Skeletal muscle tissue (tissue), 4 donors: ENCODE results near the gene BABAM2. TPM values are rescaled to one million over a fixed set of nuclear protein-coding genes. Genes with fewer than 3 reads are reported as not detected.
"Not testable (repeated sequence)": the region's sequence is repeated elsewhere in the genome, so short reads cannot be mapped to it uniquely, and the experiment has no call there.

Experiments used
- H3K27ac ChIP-seq: one replicate; pipeline ENCODE4 v1.7.0; 2013; ENCODE audit warnings: mild to moderate bottlenecking, low read depth, low read length, inconsistent platforms
- H3K27me3 ChIP-seq, 3 donors: one replicate each; pipeline ENCODE4 v1.7.0; 2013; ENCODE audit warnings: low read length in 3 of 3; ENCODE audit not compliant: control insufficient read depth in 3 of 3, insufficient read depth in 3 of 3
- H3K36me3 ChIP-seq, 3 donors: one replicate each; pipeline ENCODE4 v1.7.0; 2013; ENCODE audit warnings: low read length in 3 of 3; ENCODE audit not compliant: control insufficient read depth in 3 of 3, insufficient read depth in 3 of 3
- H3K4me1 ChIP-seq, 3 donors: one replicate each; pipeline ENCODE4 v1.7.0; 2013; ENCODE audit warnings: low read length in 3 of 3, mild to moderate bottlenecking in 3 of 3; ENCODE audit not compliant: control insufficient read depth in 3 of 3, insufficient read depth in 3 of 3
- H3K4me3 ChIP-seq, 3 donors: one replicate each; pipeline ENCODE4 v1.7.0; 2013; ENCODE audit warnings: low read length in 3 of 3
- H3K9ac ChIP-seq, 3 donors: one replicate each; pipeline ENCODE4 v1.7.0; 2013; ENCODE audit warnings: low read length in 3 of 3, mild to moderate bottlenecking in 3 of 3, moderate library complexity in 2 of 3, low read depth in 1 of 3
- H3K9me3 ChIP-seq, 3 donors: one replicate each; pipeline ENCODE4 v1.7.0; 2013; ENCODE audit warnings: low read length in 3 of 3; ENCODE audit not compliant: control insufficient read depth in 3 of 3
- total RNA-seq: library from RNA; depleted of rRNA; stranded (reverse); fragments of >200 nt; gene quantifications from one replicate; pipeline ENCODE4 v1.2.3, GENCODE V29; 2014
- donor health status: Osteomylitis.

Gene BABAM2
- total RNA-seq, 1 donor from 2014 or later = 24.0 TPM

GRCh38 chr2:27873091-27873490, 17.4 kb upstream of the BABAM2 start:
- no peak overlapping the region for H3K9ac ChIP-seq
- no peak overlapping the region for H3K27ac ChIP-seq
- no peaks in the 10 kb centered on the region for H3K4me1 ChIP-seq
- no peaks in the 10 kb centered on the region for H3K27me3 ChIP-seq
- no peak overlapping the region for H3K4me3 ChIP-seq
- no peaks in the 10 kb centered on the region for H3K36me3 ChIP-seq
- no peaks in the 10 kb centered on the region for H3K9me3 ChIP-seq

DNA sequence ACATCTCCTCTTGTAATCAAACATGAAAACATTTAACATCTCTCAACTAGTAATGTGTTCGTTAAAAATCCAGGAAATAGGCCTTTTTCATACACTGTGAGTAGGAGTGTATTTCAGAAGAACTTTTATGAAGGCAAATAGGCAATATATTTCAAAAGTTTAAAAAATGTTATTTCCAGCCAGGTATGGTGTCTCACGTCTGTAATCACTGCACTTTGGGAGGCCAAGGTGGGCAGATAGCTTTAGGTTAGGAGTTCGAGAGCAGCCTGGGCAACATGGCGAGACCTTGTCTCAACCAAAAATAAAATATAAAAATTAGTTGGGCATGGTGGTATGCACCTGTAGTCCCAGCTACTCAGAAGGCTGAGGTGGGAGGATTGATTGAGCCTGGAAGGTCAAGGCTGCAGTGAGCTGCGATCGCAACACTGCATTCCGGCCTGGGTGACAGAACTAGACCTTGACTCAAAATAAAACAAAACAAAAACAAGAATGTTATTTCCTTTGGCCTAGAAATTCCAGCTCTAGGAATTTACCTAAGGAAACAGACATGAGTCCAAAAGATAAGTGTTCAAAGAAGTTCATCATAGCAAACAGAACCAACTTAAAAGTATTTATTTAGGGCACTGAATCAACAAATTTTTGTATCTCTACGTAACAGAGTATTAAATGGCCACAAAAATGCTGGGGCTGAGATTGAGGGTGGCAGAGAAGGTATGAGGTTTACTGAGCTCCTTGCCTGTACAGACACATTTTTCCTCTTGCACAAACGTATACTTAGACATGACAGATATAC, 15.2 kb upstream of the BABAM2 start:
- Histone ChIP-seq H3K36me3 (no peaks in the 10 kb centered on the region), H3K4me1 (no peaks in the 10 kb centered on the region), H3K27ac (no peak overlapping the region), H3K4me3 (no peak overlapping the region), H3K9me3 (no peaks in the 10 kb centered on the region), H3K9ac (no peak overlapping the region), H3K27me3 (no peaks in the 10 kb centered on the region)

- Histone ChIP-seq H3K9me3 (no peaks in the 10 kb centered on the region), H3K4me1 (no peaks in the 10 kb centered on the region), H3K36me3 (no peaks in the 10 kb centered on the region), H3K27me3 (no peaks in the 10 kb centered on the region), H3K27ac (no peak overlapping the region), H3K4me3 (no peak overlapping the region), H3K9ac (no peak overlapping the region)
Observed at GRCh38 chr2:27878825-27879224, 11.7 kb upstream of the BABAM2 start.

DNA sequence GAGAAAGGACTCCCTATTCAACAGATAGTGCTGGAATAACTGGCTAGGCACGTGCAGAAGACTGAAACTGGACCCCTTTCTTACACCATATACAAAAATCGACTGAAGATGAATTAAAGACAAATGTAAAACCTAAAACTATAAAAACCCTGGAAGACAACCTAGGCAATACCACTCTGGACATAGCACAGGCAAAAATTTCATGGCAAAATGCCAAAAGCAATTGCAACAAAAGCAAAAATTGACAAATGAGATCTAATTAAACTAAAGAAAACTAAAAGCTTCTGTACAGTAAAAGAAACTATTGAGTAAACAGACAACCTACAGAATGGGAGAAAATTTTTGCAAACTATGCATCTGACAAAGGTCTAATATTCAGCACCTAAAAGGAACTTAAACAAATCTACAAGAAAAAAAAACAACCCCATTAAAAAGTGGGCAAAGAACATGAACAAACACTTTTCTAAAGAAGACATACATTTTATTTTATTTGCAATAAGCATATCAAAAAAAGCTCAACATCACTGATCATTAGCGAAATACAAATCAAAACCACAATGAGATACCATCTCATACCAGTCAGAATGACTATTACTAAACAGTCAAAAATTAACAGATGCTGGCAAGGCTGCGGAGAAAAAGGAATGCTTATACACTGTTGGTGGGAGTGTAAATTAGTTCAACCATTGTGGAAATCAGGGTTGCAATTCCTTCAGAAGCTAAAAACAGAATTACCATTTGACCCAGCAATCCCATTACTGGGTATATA, 8.5 kb upstream of the BABAM2 start:
- H3K9ac ChIP-seq = not testable (repeated sequence)

GRCh38 chr2:27882584-27882922, 8.0 kb upstream of the BABAM2 start:
- not testable (repeated sequence) for H3K9ac ChIP-seq, H3K4me1 ChIP-seq, H3K27me3 ChIP-seq, H3K27ac ChIP-seq, H3K9me3 ChIP-seq, H3K36me3 ChIP-seq, H3K4me3 ChIP-seq

More for the DNA sequence above, 8.5 kb upstream of the BABAM2 start:
- H3K27ac ChIP-seq, H3K9me3 ChIP-seq, H3K27me3 ChIP-seq, H3K4me3 ChIP-seq, H3K36me3 ChIP-seq, H3K4me1 ChIP-seq: not testable (repeated sequence)

- no peak overlapping the region for H3K9ac ChIP-seq
- H3K4me1 ChIP-seq = peaks cover 0 to 5% (median 2%) of the 10 kb centered on the region in 3 donors
Observed at GRCh38 chr2:27884601-27885000, 5.9 kb upstream of the BABAM2 start.

DNA sequence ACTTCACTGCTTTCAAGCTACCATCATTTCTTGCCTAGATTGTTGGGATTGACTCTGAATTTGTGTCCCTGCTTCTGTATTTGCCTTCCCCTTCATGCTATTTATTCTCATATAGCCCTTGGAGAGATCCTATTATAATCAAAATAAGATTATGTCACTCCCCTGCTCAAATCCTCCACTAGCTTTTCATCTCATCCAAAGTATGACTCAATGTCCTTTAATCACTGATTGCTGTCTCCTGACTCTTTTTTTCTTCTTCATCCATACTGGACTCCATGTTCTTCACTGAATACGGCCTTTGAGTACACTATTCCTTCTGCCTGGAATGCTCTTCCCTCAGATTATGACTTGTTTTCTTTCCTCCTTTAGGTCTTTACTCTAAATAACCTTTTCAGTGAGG, 5.3 kb upstream of the BABAM2 start:
- no peak overlapping the region for H3K4me3 ChIP-seq
- H3K9ac ChIP-seq = no peak overlapping the region
- H3K27ac ChIP-seq = no peak overlapping the region

More at GRCh38 chr2:27884601-27885000, 5.9 kb upstream of the BABAM2 start:
- no peaks in the 10 kb centered on the region for H3K27me3 ChIP-seq
- no peak overlapping the region for H3K4me3 ChIP-seq
- no peaks in the 10 kb centered on the region for H3K9me3 ChIP-seq
- H3K27ac ChIP-seq = no peak overlapping the region
- no peaks in the 10 kb centered on the region for H3K36me3 ChIP-seq

GRCh38 chr2:27885661-27886060, 4.9 kb upstream of the BABAM2 start:
- Histone ChIP-seq H3K4me3 (no peak overlapping the region), H3K9ac (no peak overlapping the region), H3K9me3 (no peaks in the 10 kb centered on the region), H3K4me1 (peaks cover 0 to 13% (median 2%) of the 10 kb centered on the region in 3 donors), H3K27ac (no peak overlapping the region), H3K27me3 (no peaks in the 10 kb centered on the region), H3K36me3 (no peaks in the 10 kb centered on the region)

More for the DNA sequence above, 5.3 kb upstream of the BABAM2 start:
- H3K36me3 ChIP-seq = no peaks in the 10 kb centered on the region
- H3K9me3 ChIP-seq = no peaks in the 10 kb centered on the region
- peaks cover 0 to 11% (median 2%) of the 10 kb centered on the region in 3 donors for H3K4me1 ChIP-seq
- no peaks in the 10 kb centered on the region for H3K27me3 ChIP-seq

DNA sequence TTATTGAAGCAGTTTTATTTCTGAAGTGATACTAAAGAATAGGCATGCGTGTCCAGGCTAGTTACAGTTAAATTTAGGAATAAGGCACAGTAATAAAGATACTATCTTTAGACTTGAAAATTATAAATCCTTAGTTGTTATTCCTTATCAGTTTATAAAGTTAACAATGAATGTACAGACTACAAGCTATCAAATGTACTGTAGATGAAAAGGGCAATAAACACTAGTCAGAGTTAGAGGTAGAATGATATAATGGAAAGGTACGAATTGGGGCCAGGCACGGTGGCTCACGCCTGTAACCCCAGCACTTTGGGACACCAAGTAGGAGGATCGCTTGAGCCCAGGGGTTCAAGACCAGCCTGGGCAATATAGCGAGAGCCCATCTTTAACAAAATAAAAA, 4.2 kb upstream of the BABAM2 start:
- no peak overlapping the region for H3K27ac ChIP-seq
- H3K4me1 ChIP-seq = peaks cover 5 to 20% (median 7%) of the 10 kb centered on the region in 3 donors
- H3K27me3 ChIP-seq = no peaks in the 10 kb centered on the region
- H3K9me3 ChIP-seq = no peaks in the 10 kb centered on the region
- no peaks in the 10 kb centered on the region for H3K36me3 ChIP-seq
- H3K9ac ChIP-seq = no peak overlapping the region
- no peak overlapping the region for H3K4me3 ChIP-seq

- Histone ChIP-seq H3K27me3 (no peaks in the 10 kb centered on the region), H3K27ac (no peak overlapping the region), H3K36me3 (no peaks in the 10 kb centered on the region), H3K9ac (no peak overlapping the region), H3K4me1 (peaks cover 6 to 25% (median 9%) of the 10 kb centered on the region in 3 donors), H3K9me3 (no peaks in the 10 kb centered on the region), H3K4me3 (no peak overlapping the region)
Observed at GRCh38 chr2:27887111-27887510, 3.4 kb upstream of the BABAM2 start.
